ENCODE data around the gene PLXNA2.

The PLXNA2 gene

GRCh38 chr1:207988326-207989165 lies 255.6 kb downstream of the PLXNA2 start:
- Histone ChIP-seq H3K4me3 (ENCODE audit: low read depth in 1 of 2, low read length in 2 of 2) (no peak overlapping the region), H3K4me1 (ENCODE audit: insufficient read depth, low read length) (no peaks in the 10 kb centered on the region), H3K27me3 (ENCODE audit: insufficient read depth, low read length, poor library complexity) (peaks cover 14% of the 10 kb centered on the region), H3K4me2 (ENCODE audit: insufficient read depth, low read length) (no peak overlapping the region), H3K9me3 (ENCODE audit: insufficient read depth, low read length, severe bottlenecking) (no peaks in the 10 kb centered on the region), H3K79me2 (ENCODE audit: insufficient read depth, low read length) (no peaks in the 10 kb centered on the region), H3K27ac (ENCODE audit: low read length) (no peak overlapping the region), H4K20me1 (ENCODE audit: insufficient read depth, low read length) (no peaks in the 10 kb centered on the region; the same call in 1 of the 2 replicates), H2AFZ (ENCODE audit: low read depth, low read length) (no peak overlapping the region; the same call in 1 of the 2 replicates), H3K36me3 (ENCODE audit: insufficient read depth, low read length) (no peaks in the 10 kb centered on the region), H3K9ac (ENCODE audit: low read depth, low read length) (no peak overlapping the region)
- DNase-seq: no peak
- TF ChIP-seq CTCF (IDR thresholded peaks at IDR 0.05; ENCODE audit: borderline replicate concordance, extremely low read depth, low read length, poor library complexity, severe bottlenecking) (no peak), EZH2 (IDR thresholded peaks at IDR 0.05; ENCODE audit: borderline replicate concordance, low read depth, low read length, severe bottlenecking) (no peak)
- no peak for ATAC-seq (ENCODE audit: insufficient read depth, low read depth)

- no peak overlapping the region for H3K27ac ChIP-seq (ENCODE audit: low read length)
These were observed 257.0 kb downstream of the PLXNA2 start for GRCh38 chr1:207987164-207987563.

GRCh38 chr1:207985996-207986395 lies 258.2 kb downstream of the PLXNA2 start:
- no peak for ATAC-seq (ENCODE audit: insufficient read depth, low read depth)
- Histone ChIP-seq H3K9ac (ENCODE audit: low read depth, low read length) (no peak overlapping the region), H3K27ac (ENCODE audit: low read length) (no peak overlapping the region), H3K9me3 (ENCODE audit: insufficient read depth, low read length, severe bottlenecking) (no peaks in the 10 kb centered on the region), H4K20me1 (ENCODE audit: insufficient read depth, low read length) (no peaks in the 10 kb centered on the region; the same call in 1 of the 2 replicates), H2AFZ (ENCODE audit: low read depth, low read length) (no peak overlapping the region), H3K4me2 (ENCODE audit: insufficient read depth, low read length) (no peak overlapping the region), H3K4me3 (ENCODE audit: low read depth in 1 of 2, low read length in 2 of 2) (no peak overlapping the region), H3K27me3 (ENCODE audit: insufficient read depth, low read length, poor library complexity) (peaks cover 14% of the 10 kb centered on the region), H3K36me3 (ENCODE audit: insufficient read depth, low read length) (no peaks in the 10 kb centered on the region), H3K79me2 (ENCODE audit: insufficient read depth, low read length) (no peaks in the 10 kb centered on the region), H3K4me1 (ENCODE audit: insufficient read depth, low read length) (no peaks in the 10 kb centered on the region)
- DNase-seq: no peak
- TF ChIP-seq EZH2 (IDR thresholded peaks at IDR 0.05; ENCODE audit: borderline replicate concordance, low read depth, low read length, severe bottlenecking) (no peak), CTCF (IDR thresholded peaks at IDR 0.05; ENCODE audit: borderline replicate concordance, extremely low read depth, low read length, poor library complexity, severe bottlenecking) (no peak)

More at GRCh38 chr1:207987164-207987563, 257.0 kb downstream of the PLXNA2 start:
- H3K4me2 ChIP-seq (ENCODE audit: insufficient read depth, low read length): no peak overlapping the region
- no peaks in the 10 kb centered on the region; the same call in 1 of the 2 replicates for H4K20me1 ChIP-seq (ENCODE audit: insufficient read depth, low read length)
- ATAC-seq (ENCODE audit: insufficient read depth, low read depth) (no peak), DNase-seq (no peak)
- H3K79me2 ChIP-seq (ENCODE audit: insufficient read depth, low read length): no peaks in the 10 kb centered on the region
- no peaks in the 10 kb centered on the region for H3K9me3 ChIP-seq (ENCODE audit: insufficient read depth, low read length, severe bottlenecking)
- no peak overlapping the region for H2AFZ ChIP-seq (ENCODE audit: low read depth, low read length)
- H3K36me3 ChIP-seq (ENCODE audit: insufficient read depth, low read length): no peaks in the 10 kb centered on the region
- TF ChIP-seq EZH2 (IDR thresholded peaks at IDR 0.05; ENCODE audit: borderline replicate concordance, low read depth, low read length, severe bottlenecking) (no peak), CTCF (IDR thresholded peaks at IDR 0.05; ENCODE audit: borderline replicate concordance, extremely low read depth, low read length, poor library complexity, severe bottlenecking) (no peak)
- H3K4me1 ChIP-seq (ENCODE audit: insufficient read depth, low read length): no peaks in the 10 kb centered on the region
- no peak overlapping the region for H3K4me3 ChIP-seq (ENCODE audit: low read depth in 1 of 2, low read length in 2 of 2)
- H3K9ac ChIP-seq (ENCODE audit: low read depth, low read length): no peak overlapping the region
- peaks cover 14% of the 10 kb centered on the region for H3K27me3 ChIP-seq (ENCODE audit: insufficient read depth, low read length, poor library complexity)
